AG04449 (cell line): ENCODE results near the gene HARBI1.
"Not testable (repeated sequence)": the region's sequence is repeated elsewhere in the genome, so short reads cannot be mapped to it uniquely, and the experiment has no call there.

Source experiments
- CTCF ChIA-PET: fragments of 350-600 bp; formaldehyde crosslinking; extraction: SDS; loops from one replicate; lab custom pipeline; 2021; ENCODE audit warnings: antibody characterized with exemption; lab: Yijun Ruan, JAX
- POLR2A ChIA-PET: fragments of 400-600, 350-600 bp; formaldehyde crosslinking; extraction: SDS; loops from one replicate; lab custom pipeline; 2020; ENCODE audit warnings: antibody characterized with exemption, inconsistent platforms; lab: Yijun Ruan, JAX
- DNase-seq: peaks from one replicate; pipeline ENCODE4 v3.0.0-alpha.2; 2010; ENCODE audit warnings: low read depth, low spot score
- H3K4me3 ChIP-seq: 2 replicates; pipeline ENCODE4 v1.5.1; 2011; ENCODE audit warnings: low read depth, mild to moderate bottlenecking, control low read depth, low read length
- TF ChIP-seq, protein P1 (sequence below): IDR thresholded peaks from one replicate; pipeline ENCODE4 v1.5.1; 2011; ENCODE audit warnings: mild to moderate bottlenecking, moderate library complexity, low read length, control low read depth, inconsistent platforms; ENCODE audit not compliant: insufficient read depth; ENCODE audit errors: missing control alignments

HARBI1 gene

DNA sequence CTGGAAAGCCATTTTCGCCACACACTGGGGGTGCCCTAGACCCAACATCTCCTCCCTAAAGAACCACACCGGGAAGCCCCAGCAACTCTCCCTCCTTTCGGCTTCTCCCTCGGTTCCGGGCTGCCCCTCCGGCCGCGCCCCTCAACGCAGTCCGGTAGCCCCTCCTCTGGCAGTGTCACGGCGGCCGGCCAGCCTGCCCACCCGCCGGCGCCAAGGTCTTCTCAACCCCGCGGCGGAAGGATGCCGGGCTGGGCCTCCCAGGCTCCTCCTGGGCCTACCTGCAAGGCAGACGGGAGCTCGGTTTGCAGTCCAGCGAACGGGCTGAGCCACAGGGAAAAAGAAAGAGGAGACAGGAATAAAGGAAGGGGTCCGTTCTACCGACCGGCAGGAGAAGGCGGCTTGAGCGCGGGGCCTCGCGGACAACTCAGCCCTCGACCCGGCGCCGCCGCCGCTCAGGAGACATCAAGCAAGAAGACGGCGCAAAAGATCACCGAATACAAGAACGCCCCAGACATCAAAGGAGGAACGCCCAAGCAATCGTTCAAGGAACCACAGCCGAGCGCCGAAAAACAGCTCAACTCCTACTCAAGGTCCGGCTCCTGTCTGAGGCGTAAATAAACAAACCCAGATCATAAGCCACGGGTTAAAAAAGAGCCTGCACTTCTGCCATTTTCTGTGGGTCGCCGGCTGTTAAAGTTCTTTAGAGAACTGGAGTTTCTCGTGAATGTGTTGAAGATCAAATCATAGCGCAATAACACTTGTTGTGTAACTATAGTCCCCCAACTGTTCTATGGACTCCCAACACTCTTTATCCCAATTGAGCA is 23.3 kb downstream of the HARBI1 start, which contains the start of gene AMBRA1:
TSS of gene AMBRA1 (minus strand) at position 474 of the 824 bp plus-strand sequence. CDS start 45,643 bp downstream, outside the sequence.
- H3K4me3 ChIP-seq = peak within 1 kb of the TSS; percentile 82
- TF ChIP-seq, protein P1, sequence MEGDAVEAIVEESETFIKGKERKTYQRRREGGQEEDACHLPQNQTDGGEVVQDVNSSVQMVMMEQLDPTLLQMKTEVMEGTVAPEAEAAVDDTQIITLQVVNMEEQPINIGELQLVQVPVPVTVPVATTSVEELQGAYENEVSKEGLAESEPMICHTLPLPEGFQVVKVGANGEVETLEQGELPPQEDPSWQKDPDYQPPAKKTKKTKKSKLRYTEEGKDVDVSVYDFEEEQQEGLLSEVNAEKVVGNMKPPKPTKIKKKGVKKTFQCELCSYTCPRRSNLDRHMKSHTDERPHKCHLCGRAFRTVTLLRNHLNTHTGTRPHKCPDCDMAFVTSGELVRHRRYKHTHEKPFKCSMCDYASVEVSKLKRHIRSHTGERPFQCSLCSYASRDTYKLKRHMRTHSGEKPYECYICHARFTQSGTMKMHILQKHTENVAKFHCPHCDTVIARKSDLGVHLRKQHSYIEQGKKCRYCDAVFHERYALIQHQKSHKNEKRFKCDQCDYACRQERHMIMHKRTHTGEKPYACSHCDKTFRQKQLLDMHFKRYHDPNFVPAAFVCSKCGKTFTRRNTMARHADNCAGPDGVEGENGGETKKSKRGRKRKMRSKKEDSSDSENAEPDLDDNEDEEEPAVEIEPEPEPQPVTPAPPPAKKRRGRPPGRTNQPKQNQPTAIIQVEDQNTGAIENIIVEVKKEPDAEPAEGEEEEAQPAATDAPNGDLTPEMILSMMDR = no peak
- POLR2A ChIA-PET = interaction anchor here (0.5 to 1.3 kb wide), 4 partner anchors 18 to 140 kb away, joined by 3 to 6 read pairs (median 4); no protein-coding TSS in a partner anchor
- DNase-seq = peak; percentile 61
- CTCF ChIA-PET = interaction anchor here (1.3 to 1.4 kb wide), 2 partner anchors 23 to 65 kb away, joined by 4 to 6 read pairs; no protein-coding TSS in a partner anchor

DNA sequence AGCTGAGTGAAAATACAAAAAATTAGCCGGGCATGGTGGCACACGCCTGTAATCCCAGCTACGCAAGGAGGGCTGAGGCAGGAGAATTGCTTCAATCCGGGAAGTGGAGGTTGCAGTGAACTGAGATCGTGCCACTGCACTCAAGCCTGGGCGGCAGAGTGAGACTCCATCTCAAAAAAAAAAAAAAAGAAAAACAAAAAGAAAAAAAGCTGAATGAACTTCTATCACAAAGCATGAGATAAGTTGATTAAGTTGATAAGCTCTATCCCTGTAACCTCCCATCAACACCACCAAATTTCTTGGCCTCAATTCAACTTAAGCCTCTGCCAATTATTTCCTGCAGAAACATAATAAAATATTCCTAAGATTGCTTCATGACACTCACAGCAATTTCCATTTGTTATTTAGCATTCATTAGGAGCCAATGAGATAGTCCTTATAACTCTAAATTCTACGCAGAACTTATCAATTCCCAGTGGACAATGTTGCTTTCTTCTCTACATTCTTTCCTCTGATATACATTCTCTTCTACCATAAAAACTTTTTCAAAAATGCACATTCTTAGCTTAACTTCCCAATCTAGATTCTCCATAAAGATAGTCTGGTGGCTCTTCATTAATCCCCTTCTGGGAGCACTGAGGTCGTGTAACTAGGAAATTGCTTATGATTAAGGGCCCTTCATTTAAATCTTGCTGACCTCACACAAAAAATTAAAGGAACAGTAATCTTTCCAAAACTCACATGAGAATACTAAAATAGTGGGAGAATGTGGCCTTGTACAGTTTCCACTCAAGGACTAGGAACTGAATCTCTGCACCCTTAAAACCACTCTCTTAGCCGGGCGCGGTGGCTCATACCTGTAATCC is 26.1 kb downstream of the HARBI1 start:
- POLR2A ChIA-PET = no interaction called here
- no peak overlapping the region for H3K4me3 ChIP-seq
- DNase-seq = no peak
- CTCF ChIA-PET = interaction anchor here (0.9 to 1.3 kb wide), 3 partner anchors 21 to 62 kb away, joined by 3 to 4 read pairs (median 3); no protein-coding TSS in a partner anchor
- TF ChIP-seq, protein P1 = no peak

DNA sequence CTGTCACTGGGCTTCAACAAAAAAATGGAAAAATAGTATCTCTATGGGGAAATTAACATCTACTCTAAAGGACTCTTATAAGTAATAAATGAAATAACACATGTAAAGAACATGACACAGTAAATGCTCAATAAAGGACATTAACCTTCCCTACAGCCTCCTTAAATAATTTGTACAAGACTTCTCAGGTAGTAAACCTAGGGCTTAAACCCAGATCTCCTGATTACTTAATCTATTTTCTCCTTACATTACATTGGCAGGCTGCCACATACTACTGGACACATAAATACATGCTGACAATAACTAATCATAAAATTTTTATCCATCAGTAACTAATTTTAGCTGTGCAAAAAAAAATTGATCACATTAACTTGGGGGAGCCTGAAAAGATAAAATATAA is 28.1 kb downstream of the HARBI1 start:
- ChIA-PET CTCF (interaction anchor here (1.2 to 1.3 kb wide), 2 partner anchors 9 to 205 kb away, joined by 3 read pairs; no protein-coding TSS in a partner anchor), POLR2A (no interaction called here)
- TF ChIP-seq, protein P1 = no peak
- H3K4me3 ChIP-seq = no peak overlapping the region
- no peak for DNase-seq

DNA sequence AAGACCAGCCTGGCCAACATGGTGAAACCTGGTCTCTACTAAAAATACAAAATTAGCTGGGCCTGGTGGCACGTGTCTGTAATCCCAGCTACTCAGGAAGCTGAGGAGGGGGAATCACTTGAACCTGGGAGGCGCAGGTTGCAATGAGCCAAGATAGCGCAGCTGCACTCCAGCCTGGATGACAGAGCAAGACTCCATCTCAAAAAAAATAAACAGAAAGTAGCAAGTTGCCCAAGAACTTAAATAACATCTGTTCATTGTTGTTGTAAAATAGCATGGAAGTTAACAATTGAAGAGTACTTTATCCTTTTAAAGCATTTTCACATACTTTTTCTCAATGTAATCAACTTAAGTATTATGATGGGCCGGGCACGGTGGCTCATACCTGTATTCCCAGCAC is 28.9 kb downstream of the HARBI1 start:
- TF ChIP-seq, protein P1 = no peak
- ChIA-PET CTCF (interaction anchor here (0.6 kb wide), 1 partner anchor 185 kb away, joined by 3 read pairs; no protein-coding TSS in a partner anchor), POLR2A (no interaction called here)

DNA sequence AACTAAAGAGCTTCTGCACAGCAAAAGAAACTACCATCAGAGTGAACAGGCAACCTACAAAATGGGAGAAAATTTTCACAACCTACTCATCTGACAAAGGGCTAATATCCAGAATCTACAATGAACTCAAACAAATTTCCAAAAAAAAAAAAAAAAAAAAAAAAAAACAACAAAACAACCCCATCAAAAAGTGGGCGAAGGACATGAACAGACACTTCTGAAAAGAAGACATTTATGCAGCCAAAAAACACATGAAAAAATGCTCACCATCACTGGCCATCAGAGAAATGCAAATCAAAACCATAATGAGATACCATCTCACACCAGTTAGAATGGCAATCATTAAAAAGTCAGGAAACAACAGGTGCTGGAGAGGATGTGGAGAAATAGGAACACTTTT is 33.5 kb downstream of the HARBI1 start:
- POLR2A ChIA-PET, CTCF ChIA-PET, H3K4me3 ChIP-seq, DNase-seq: not testable (repeated sequence)

More for the DNA sequence above, 28.9 kb downstream of the HARBI1 start:
- no peak for DNase-seq
- no peak overlapping the region for H3K4me3 ChIP-seq

DNA sequence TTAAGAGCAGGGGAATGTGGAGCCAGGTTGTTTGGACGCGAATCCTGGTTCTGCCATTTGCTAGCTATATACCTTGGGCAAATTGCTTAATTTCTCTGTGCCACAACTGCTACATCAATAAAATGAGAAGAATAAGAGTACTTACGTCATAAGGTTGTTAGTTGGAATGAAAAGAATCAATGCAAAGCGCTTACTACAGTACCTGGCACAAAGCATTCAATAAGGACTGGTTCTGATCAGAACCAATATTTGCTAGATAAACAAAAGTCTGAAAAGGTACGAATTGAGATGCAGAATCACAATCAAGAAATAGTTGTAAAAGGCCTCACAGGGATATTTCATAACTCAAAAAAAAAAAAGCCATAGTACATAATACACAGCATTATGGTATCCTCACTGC is 34.4 kb downstream of the HARBI1 start:
- DNase-seq = no peak
- CTCF ChIA-PET = interaction anchor here (0.6 kb wide), 1 partner anchor 47 kb away, joined by 3 read pairs; no protein-coding TSS in a partner anchor
- TF ChIP-seq, protein P1 = no peak
- POLR2A ChIA-PET = no interaction called here
- H3K4me3 ChIP-seq = no peak overlapping the region
